ENCODE data around the gene FOXS1.
A peak's percentile ranks its signal among the peaks of the same experiment; 100 is the strongest.

The FOXS1 gene

GRCh38 chr20:31861135-31861384, 15.7 kb upstream of the FOXS1 start:
- no peaks in the 10 kb centered on the region for H3K36me3 ChIP-seq (ENCODE audit: control insufficient read depth, low read length)
- peak overlapping the region; percentile 94 for H3K4me2 ChIP-seq (ENCODE audit: low read length)
- no peaks in the 10 kb centered on the region for H3F3A ChIP-seq (ENCODE audit: control insufficient read depth, insufficient read depth)
- H3K9me3 ChIP-seq (ENCODE audit: control insufficient read depth, insufficient read depth, low read length), result no peaks in the 10 kb centered on the region
- H3K9me2 ChIP-seq (replicated peaks; ENCODE audit: control insufficient read depth, low read length), result no peaks in the 10 kb centered on the region
- peaks cover 7% of the 10 kb centered on the region for H3K4me1 ChIP-seq (ENCODE audit: control insufficient read depth, low read length)
- H3K79me2 ChIP-seq (ENCODE audit: control insufficient read depth, low read length), result no peaks in the 10 kb centered on the region
- peak overlapping the region; percentile 76 for H3K4me3 ChIP-seq (ENCODE audit: low read length)
- peaks cover 46% of the 10 kb centered on the region for H3K27me3 ChIP-seq (ENCODE audit: control insufficient read depth, low read length)
- no peak overlapping the region for H3K27ac ChIP-seq (ENCODE audit: low read depth, low read length)
- no peak for TF ChIP-seq CTCF (IDR thresholded peaks at IDR 0.05; ENCODE audit: low read depth, low read length, poor library complexity, severe bottlenecking)
- TF ChIP-seq EZH2phosphoT487 (IDR thresholded peaks at IDR 0.05; ENCODE audit: borderline replicate concordance, low read length), result peak; percentile 75; the same call in 1 of the 2 replicates
- no peaks in the 10 kb centered on the region for H4K20me1 ChIP-seq (ENCODE audit: control insufficient read depth, insufficient read depth, low read depth, low read length)

GRCh38 chr20:31860390-31861134, 15.2 kb upstream of the FOXS1 start:
- Histone ChIP-seq H3K27ac (ENCODE audit: low read depth, low read length) (no peak overlapping the region), H3F3A (ENCODE audit: control insufficient read depth, insufficient read depth) (no peaks in the 10 kb centered on the region), H3K36me3 (ENCODE audit: control insufficient read depth, low read length) (no peaks in the 10 kb centered on the region), H3K4me1 (ENCODE audit: control insufficient read depth, low read length) (peaks cover 7% of the 10 kb centered on the region), H3K4me3 (ENCODE audit: low read length) (peak overlapping the region; percentile 76), H3K79me2 (ENCODE audit: control insufficient read depth, low read length) (no peaks in the 10 kb centered on the region), H3K27me3 (ENCODE audit: control insufficient read depth, low read length) (peaks cover 48% of the 10 kb centered on the region), H3K9me3 (ENCODE audit: control insufficient read depth, insufficient read depth, low read length) (no peaks in the 10 kb centered on the region), H3K9me2 (replicated peaks; ENCODE audit: control insufficient read depth, low read length) (no peaks in the 10 kb centered on the region), H4K20me1 (ENCODE audit: control insufficient read depth, insufficient read depth, low read depth, low read length) (no peaks in the 10 kb centered on the region), H3K4me2 (ENCODE audit: low read length) (peak overlapping the region; percentile 94)
- TF ChIP-seq CTCF (IDR thresholded peaks at IDR 0.05; ENCODE audit: low read depth, low read length, poor library complexity, severe bottlenecking) (no peak), EZH2phosphoT487 (IDR thresholded peaks at IDR 0.05; ENCODE audit: borderline replicate concordance, low read length) (no peak)

GRCh38 chr20:31859998-31860380, 14.6 kb upstream of the FOXS1 start:
- Histone ChIP-seq H3K4me1 (ENCODE audit: control insufficient read depth, low read length) (peaks cover 7% of the 10 kb centered on the region), H3F3A (ENCODE audit: control insufficient read depth, insufficient read depth) (no peaks in the 10 kb centered on the region), H3K4me2 (ENCODE audit: low read length) (no peak overlapping the region), H3K79me2 (ENCODE audit: control insufficient read depth, low read length) (no peaks in the 10 kb centered on the region), H3K4me3 (ENCODE audit: low read length) (no peak overlapping the region), H3K27ac (ENCODE audit: low read depth, low read length) (no peak overlapping the region), H3K27me3 (ENCODE audit: control insufficient read depth, low read length) (peaks cover 48% of the 10 kb centered on the region), H3K9me3 (ENCODE audit: control insufficient read depth, insufficient read depth, low read length) (no peaks in the 10 kb centered on the region), H3K9me2 (replicated peaks; ENCODE audit: control insufficient read depth, low read length) (no peaks in the 10 kb centered on the region), H4K20me1 (ENCODE audit: control insufficient read depth, insufficient read depth, low read depth, low read length) (no peaks in the 10 kb centered on the region), H3K36me3 (ENCODE audit: control insufficient read depth, low read length) (no peaks in the 10 kb centered on the region)
- TF ChIP-seq EZH2phosphoT487 (IDR thresholded peaks at IDR 0.05; ENCODE audit: borderline replicate concordance, low read length), result no peak
- no peak for TF ChIP-seq CTCF (IDR thresholded peaks at IDR 0.05; ENCODE audit: low read depth, low read length, poor library complexity, severe bottlenecking)
